HG03460 (cell line): ENCODE measurements around the gene PHLDB1.

Source experiments
- ATAC-seq: cut with Tn5 transposase; IDR thresholded peaks from one replicate; pipeline ENCODE4 v1.9.1; 2021; ENCODE audit not compliant: unreplicated experiment

The PHLDB1 gene

GRCh38 chr11:118638726-118639125, 31.3 kb downstream of the PHLDB1 start:
- ATAC-seq: no peak

- no peak for ATAC-seq
These were observed 32.5 kb downstream of the PHLDB1 start for GRCh38 chr11:118639899-118640298.

- no peak for ATAC-seq
These were observed 33.1 kb downstream of the PHLDB1 start for GRCh38 chr11:118640332-118641154.

- ATAC-seq: no peak
These were observed 34.1 kb downstream of the PHLDB1 start for GRCh38 chr11:118641397-118642019.

- no peak for ATAC-seq
These were observed 36.0 kb downstream of the PHLDB1 start for GRCh38 chr11:118643142-118643994.

GRCh38 chr11:118643995-118644345, 36.6 kb downstream of the PHLDB1 start:
- ATAC-seq: no peak

- ATAC-seq: no peak
These were observed 37.1 kb downstream of the PHLDB1 start for GRCh38 chr11:118644496-118644895.

GRCh38 chr11:118645066-118645715, 37.8 kb downstream of the PHLDB1 start:
- no peak for ATAC-seq

GRCh38 chr11:118646393-118646792, 39.0 kb downstream of the PHLDB1 start:
- no peak for ATAC-seq

GRCh38 chr11:118648291-118648690, 40.9 kb downstream of the PHLDB1 start:
- ATAC-seq: no peak

GRCh38 chr11:118649941-118650340, 42.5 kb downstream of the PHLDB1 start:
- ATAC-seq: no peak

- no peak for ATAC-seq
These were observed 43.0 kb downstream of the PHLDB1 start for GRCh38 chr11:118650366-118650765.

GRCh38 chr11:118651820-118652219, 44.4 kb downstream of the PHLDB1 start:
- no peak for ATAC-seq

GRCh38 chr11:118652681-118653181, 45.3 kb downstream of the PHLDB1 start:
- ATAC-seq: no peak

GRCh38 chr11:118653684-118654390, 46.4 kb downstream of the PHLDB1 start:
- ATAC-seq: no peak

GRCh38 chr11:118655486-118656190, 48.2 kb downstream of the PHLDB1 start:
- ATAC-seq: no peak

- no peak for ATAC-seq
These were observed 49.2 kb downstream of the PHLDB1 start for GRCh38 chr11:118656563-118657165.

- ATAC-seq: no peak
These were observed 49.8 kb downstream of the PHLDB1 start for GRCh38 chr11:118657238-118657637.

GRCh38 chr11:118657709-118658428, 50.5 kb downstream of the PHLDB1 start:
- no peak for ATAC-seq
